Right lobe of liver (tissue), 6 donors: Measurements from ENCODE around the gene TMED3. TPM values are rescaled to one million over a fixed set of nuclear protein-coding genes. Genes with fewer than 3 reads are reported as not detected.

Experiments
- ATAC-seq, 4 donors: fragments of 200-7000 bp; cut with Tn5 transposase; one replicate each; pipeline ENCODE4 v1.9.1; 2020; ENCODE audit warnings: mild to moderate bottlenecking in 4 of 4, moderate library complexity in 4 of 4
- DNase-seq, 3 donors: peaks; one replicate each; pipeline ENCODE4 v3.0.0-alpha.2; 2020
- H3K27ac ChIP-seq, 3 donors: fragments of 200-600 bp; one replicate each; pipeline ENCODE4 v1.8.0; 2022
- H3K27me3 ChIP-seq, 2 donors: fragments of 200-600 bp; one replicate each; pipeline ENCODE4 v1.8.0; 2022
- H3K36me3 ChIP-seq, 4 donors: fragments of 200-600 bp; sonication (generic) in 1 of 4; one replicate each; pipeline versions ENCODE4 v1.5.1 to v1.8.0; 2017 to 2022; ENCODE audit warnings: control low read depth in 1 of 4
- H3K4me1 ChIP-seq, 4 donors: fragments of 200-600 bp; sonication (generic) in 1 of 4; one replicate each; pipeline versions ENCODE4 v1.5.1 to v1.8.0; 2017 to 2022; ENCODE audit warnings: control low read depth in 1 of 4
- H3K4me3 ChIP-seq, 3 donors: fragments of 200-600 bp; one replicate each; pipeline ENCODE4 v1.8.0; 2022
- H3K9me3 ChIP-seq, 4 donors: fragments of 200-600 bp; sonication (generic) in 1 of 4; one replicate each; pipeline versions ENCODE4 v1.5.1 to v1.8.0; 2017 to 2022; ENCODE audit warnings: control low read depth in 1 of 4
- POLR2A ChIP-seq: fragments of 450-650 bp; IDR thresholded peaks from one replicate; pipeline ENCODE4 v1.6.1; 2017; ENCODE audit warnings: antibody characterized with exemption, mild to moderate bottlenecking
- WGBS: methylation state at CpG from one replicate; pipeline ENCODE4 v1.1.6; 2018; ENCODE audit warnings: low coverage, low lambda C conversion rate; ENCODE audit not compliant: insufficient coverage; ENCODE audit errors: missing lambda C conversion rate; 5-methylcytosine and 5-hydroxymethylcytosine counted together
- intact Hi-C, 2 donors: fragments of 100-400 bp; cut with DNase I; formaldehyde crosslinking; loops; one replicate each; pipeline versions ENCODE4 v1.11.2 to v1.14.1; 2022
- total RNA-seq, 6 experiments: library from RNA; depleted of rRNA in 2 of 6; stranded (reverse); fragments of >200 nt in 2 of 6; fragmentation: NEBNext Ultra II Directional in 3 of 6; extraction: Animal tissue kit (Norgen Biotek cat#: 25700) in 3 of 6; gene quantifications; one replicate each; pipeline versions ENCODE4 v1.1.0 to v1.2.4, GENCODE V29; 2016 to 2023
- TF ChIP-seq, protein P1 (sequence below), 4 donors: fragments of 200-600 bp in 3 of 4; fragments of 450-650 bp in 1 of 4; IDR thresholded peaks; one replicate each; pipeline versions ENCODE4 v1.5.1 to v1.8.0; 2016 to 2022; ENCODE audit warnings: antibody characterized with exemption in 4 of 4, mild to moderate bottlenecking in 2 of 4
- donor health status: DM: no; HTN: yes; CAD: no.
- donor health status: DM: no; HTN: no; CAD: no.
- donor health status: DM: no; HTN: no; CAD: no.
- donor health status: DM: no; HTN: yes; CAD: no.
- donor health status: DM: no; HTN: yes; CAD: no.

TMED3 gene
- total RNA-seq, 6 experiments from 2014 or later: 5.5 to 15.2 (median 8.1) TPM

DNA sequence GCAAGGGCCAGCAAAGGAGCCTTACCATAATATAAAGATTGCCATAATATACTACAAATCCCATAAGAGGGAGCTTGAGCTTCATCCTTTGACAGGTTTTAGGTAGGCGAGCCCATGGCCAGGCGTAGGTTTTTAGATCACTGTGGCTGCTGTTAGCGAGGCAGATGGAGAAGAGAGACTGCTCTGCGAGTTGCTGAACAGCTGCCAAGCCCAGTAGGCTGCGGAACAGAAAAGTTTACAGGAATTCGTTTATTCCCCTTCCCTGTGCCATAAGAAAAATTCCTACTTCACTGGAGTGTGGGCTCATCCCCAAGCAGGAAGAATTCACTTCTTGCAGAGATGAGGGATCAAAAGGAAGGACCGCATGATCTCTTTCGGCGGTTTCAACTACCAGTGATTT lies 30.5 kb downstream of the TMED3 start:
- ATAC-seq (no peak), DNase-seq (no peak)
- WGBS: 75% methylated on average over 4 of the region's 9 CpGs
- no peaks in the 10 kb centered on the region for H3K4me1 ChIP-seq
- TF ChIP-seq, protein P1, sequence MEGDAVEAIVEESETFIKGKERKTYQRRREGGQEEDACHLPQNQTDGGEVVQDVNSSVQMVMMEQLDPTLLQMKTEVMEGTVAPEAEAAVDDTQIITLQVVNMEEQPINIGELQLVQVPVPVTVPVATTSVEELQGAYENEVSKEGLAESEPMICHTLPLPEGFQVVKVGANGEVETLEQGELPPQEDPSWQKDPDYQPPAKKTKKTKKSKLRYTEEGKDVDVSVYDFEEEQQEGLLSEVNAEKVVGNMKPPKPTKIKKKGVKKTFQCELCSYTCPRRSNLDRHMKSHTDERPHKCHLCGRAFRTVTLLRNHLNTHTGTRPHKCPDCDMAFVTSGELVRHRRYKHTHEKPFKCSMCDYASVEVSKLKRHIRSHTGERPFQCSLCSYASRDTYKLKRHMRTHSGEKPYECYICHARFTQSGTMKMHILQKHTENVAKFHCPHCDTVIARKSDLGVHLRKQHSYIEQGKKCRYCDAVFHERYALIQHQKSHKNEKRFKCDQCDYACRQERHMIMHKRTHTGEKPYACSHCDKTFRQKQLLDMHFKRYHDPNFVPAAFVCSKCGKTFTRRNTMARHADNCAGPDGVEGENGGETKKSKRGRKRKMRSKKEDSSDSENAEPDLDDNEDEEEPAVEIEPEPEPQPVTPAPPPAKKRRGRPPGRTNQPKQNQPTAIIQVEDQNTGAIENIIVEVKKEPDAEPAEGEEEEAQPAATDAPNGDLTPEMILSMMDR (IDR thresholded peaks at IDR 0.05): no peak
- no peak for TF ChIP-seq POLR2A
- intact Hi-C loops: no loop called here
- no peaks in the 10 kb centered on the region for H3K9me3 ChIP-seq
- no peaks in the 10 kb centered on the region for H3K36me3 ChIP-seq
- no peaks in the 10 kb centered on the region for H3K27me3 ChIP-seq
- H3K4me3 ChIP-seq: no peak overlapping the region
- H3K27ac ChIP-seq: no peak overlapping the region

DNA sequence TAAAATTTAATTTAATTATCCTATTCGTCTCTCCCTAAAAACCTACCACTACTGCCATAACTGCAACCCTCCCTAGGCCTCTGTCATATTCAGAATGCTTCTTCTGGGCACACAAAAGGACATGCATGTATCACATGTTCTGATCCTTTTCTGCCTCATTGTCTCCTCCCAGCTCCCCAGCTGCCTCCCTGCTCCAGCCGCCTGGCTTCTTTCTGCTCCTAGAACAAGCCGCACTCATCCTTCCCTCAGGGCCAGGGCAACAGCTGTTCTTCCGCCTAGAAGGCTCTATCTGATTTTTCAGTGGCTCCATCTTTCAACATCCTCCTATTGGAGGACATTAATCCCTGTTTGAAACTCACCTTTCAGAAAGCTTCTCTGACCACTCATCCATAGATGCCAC lies 38.6 kb downstream of the TMED3 start:
- Histone ChIP-seq H3K27ac (no peak overlapping the region), H3K36me3 (no peaks in the 10 kb centered on the region), H3K9me3 (no peaks in the 10 kb centered on the region), H3K27me3 (no peaks in the 10 kb centered on the region), H3K4me3 (no peak overlapping the region), H3K4me1 (no peaks in the 10 kb centered on the region)
- intact Hi-C loops: no loop called here
- DNase-seq (no peak), ATAC-seq (no peak)
- 80% methylated on average over 4 of the region's 4 CpGs for WGBS
- TF ChIP-seq POLR2A: no peak
- TF ChIP-seq, protein P1 (IDR thresholded peaks at IDR 0.05): no peak

DNA sequence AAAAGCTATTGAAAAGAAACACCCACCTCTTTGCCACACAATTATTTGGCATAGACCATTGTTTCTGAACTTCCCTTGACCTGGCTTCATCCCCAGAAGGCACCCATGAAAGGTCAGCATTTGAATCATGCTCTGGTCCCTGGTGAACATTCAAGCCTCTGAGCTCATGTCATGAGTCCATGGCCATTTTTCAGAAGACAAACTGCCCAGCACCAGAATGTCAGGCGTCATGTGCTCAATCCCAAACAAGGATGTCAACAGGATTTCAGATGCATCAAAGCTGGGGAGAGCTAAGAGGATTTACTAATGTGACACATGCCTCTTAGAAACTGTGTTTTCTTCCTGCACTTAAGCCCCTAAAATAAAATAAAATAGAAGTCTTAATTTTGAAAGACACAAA lies 41.3 kb downstream of the TMED3 start:
- ATAC-seq (no peak), DNase-seq (no peak)
- no peaks in the 10 kb centered on the region for H3K27me3 ChIP-seq
- no peak overlapping the region for H3K27ac ChIP-seq
- no peaks in the 10 kb centered on the region for H3K36me3 ChIP-seq
- no peaks in the 10 kb centered on the region for H3K4me1 ChIP-seq
- intact Hi-C loops: no loop called here
- TF ChIP-seq, protein P1 (IDR thresholded peaks at IDR 0.05): no peak
- TF ChIP-seq POLR2A: no peak
- H3K4me3 ChIP-seq: no peak overlapping the region
- 89% methylated on average over 1 of the region's 1 CpG for WGBS
- no peaks in the 10 kb centered on the region for H3K9me3 ChIP-seq

DNA sequence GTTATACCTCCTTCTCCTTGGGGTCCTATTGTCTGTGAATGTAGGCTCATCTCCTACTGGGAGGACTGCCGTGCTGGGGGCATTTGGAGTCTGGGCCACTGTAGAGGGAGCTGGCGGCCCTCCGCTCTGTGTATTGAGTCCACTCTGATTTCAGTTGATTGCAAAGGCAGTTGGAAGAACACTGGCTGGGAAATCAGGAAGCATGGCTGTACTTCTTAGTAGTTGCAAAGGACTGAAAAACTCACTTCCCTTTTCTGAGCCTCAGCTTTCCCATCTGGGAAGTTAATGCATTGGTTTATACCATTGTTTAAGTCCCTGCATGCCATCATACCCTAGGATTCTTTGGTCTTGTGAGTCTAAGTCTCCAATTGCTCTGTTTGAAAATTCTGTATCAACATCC lies 46.7 kb downstream of the TMED3 start:
- peak in 1 of 4 donors; percentile 23 for ATAC-seq

More for the DNA sequence above, 46.7 kb downstream of the TMED3 start:
- Histone ChIP-seq H3K27me3 (no peaks in the 10 kb centered on the region), H3K4me3 (no peak overlapping the region), H3K4me1 (no peaks in the 10 kb centered on the region), H3K36me3 (no peaks in the 10 kb centered on the region), H3K27ac (no peak overlapping the region), H3K9me3 (no peaks in the 10 kb centered on the region)
- no peak for DNase-seq
- TF ChIP-seq POLR2A: no peak
- TF ChIP-seq, protein P1 (IDR thresholded peaks at IDR 0.05): no peak
- WGBS: 100% methylated on average over 1 of the region's 3 CpGs
- intact Hi-C loops: no loop called here
